IPS-20b (cell line): ENCODE data around the gene SMCR8.
"Not testable (repeated sequence)": the region's sequence is repeated elsewhere in the genome, so short reads cannot be mapped to it uniquely, and the experiment has no call there.

Experiments
- H3K27ac ChIP-seq: one replicate; pipeline ENCODE4 v1.5.1; 2013; ENCODE audit warnings: low read length
- H3K27me3 ChIP-seq: 2 replicates; pipeline ENCODE4 v1.6.1; 2013; ENCODE audit warnings: mild to moderate bottlenecking, low read length, inconsistent platforms; ENCODE audit not compliant: insufficient read depth
- H3K36me3 ChIP-seq: 2 replicates; pipeline ENCODE4 v1.6.1; 2013; ENCODE audit warnings: low read depth, mild to moderate bottlenecking, inconsistent platforms, low read length, moderate library complexity; ENCODE audit not compliant: insufficient read depth
- H3K4me1 ChIP-seq: 2 replicates; pipeline ENCODE4 v1.6.1; 2013; ENCODE audit warnings: mild to moderate bottlenecking, control low read depth, inconsistent platforms, low read length, moderate library complexity; ENCODE audit not compliant: insufficient read depth
- H3K4me3 ChIP-seq: 2 replicates; pipeline ENCODE4 v1.5.1; 2013; ENCODE audit warnings: mild to moderate bottlenecking, low read length, inconsistent platforms
- H3K9ac ChIP-seq: 2 replicates; pipeline ENCODE4 v1.6.1; 2013; ENCODE audit warnings: low read depth, mild to moderate bottlenecking, inconsistent platforms, low read length, moderate library complexity
- H3K9me3 ChIP-seq: 2 replicates; pipeline ENCODE4 v1.6.1; 2013; ENCODE audit warnings: mild to moderate bottlenecking, low read depth, low read length, inconsistent platforms; ENCODE audit not compliant: insufficient read depth

Gene SMCR8

DNA sequence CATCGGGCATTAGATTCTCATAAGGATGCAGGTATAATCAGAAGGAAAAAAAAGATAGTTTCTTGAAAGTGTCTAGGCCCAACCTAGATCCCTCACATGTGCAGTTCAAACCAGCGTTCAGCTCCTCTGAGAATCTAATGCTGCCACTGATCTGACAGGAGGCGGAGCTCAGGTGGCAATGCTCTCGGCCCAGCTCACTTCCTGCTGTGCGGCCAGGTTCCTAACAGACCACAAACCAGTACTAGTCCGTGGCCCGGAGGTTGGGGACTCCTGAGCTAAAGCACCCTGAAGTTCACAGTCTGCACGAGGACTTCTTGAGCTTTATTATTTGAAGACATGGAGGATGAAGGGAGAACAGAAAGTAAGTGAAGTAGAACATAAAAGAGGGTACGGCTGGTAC lies 16.8 kb downstream of the SMCR8 start:
- Histone ChIP-seq H3K9ac (no peak overlapping the region), H3K27me3 (no peaks in the 10 kb centered on the region), H3K9me3 (peaks cover 7% of the 10 kb centered on the region; the same call in 1 of the 2 replicates), H3K4me1 (no peaks in the 10 kb centered on the region), H3K27ac (no peak overlapping the region), H3K4me3 (no peak overlapping the region), H3K36me3 (peaks cover 82% of the 10 kb centered on the region)

- no peaks in the 10 kb centered on the region for H3K27me3 ChIP-seq
- H3K9me3 ChIP-seq, result peaks cover 7% of the 10 kb centered on the region; the same call in 1 of the 2 replicates
- H3K36me3 ChIP-seq, result peaks cover 79% of the 10 kb centered on the region
- no peak overlapping the region for H3K4me3 ChIP-seq
- no peaks in the 10 kb centered on the region for H3K4me1 ChIP-seq
- H3K27ac ChIP-seq, result no peak overlapping the region
- no peak overlapping the region for H3K9ac ChIP-seq
Observed at GRCh38 chr17:18332909-18333489, 17.9 kb downstream of the SMCR8 start.

GRCh38 chr17:18338158-18338557 lies 23.1 kb downstream of the SMCR8 start:
- H3K27ac ChIP-seq, H3K4me1 ChIP-seq, H3K9ac ChIP-seq, H3K9me3 ChIP-seq, H3K4me3 ChIP-seq, H3K27me3 ChIP-seq: not testable (repeated sequence)
- H3K36me3 ChIP-seq, result peaks cover 73% of the 10 kb centered on the region

- Histone ChIP-seq H3K27ac (no peak overlapping the region), H3K36me3 (peaks cover 77% of the 10 kb centered on the region), H3K27me3 (no peaks in the 10 kb centered on the region), H3K4me3 (no peak overlapping the region), H3K9ac (no peak overlapping the region), H3K9me3 (peaks cover 8% of the 10 kb centered on the region), H3K4me1 (no peaks in the 10 kb centered on the region)
Observed at GRCh38 chr17:18339933-18340332, 24.8 kb downstream of the SMCR8 start.

DNA sequence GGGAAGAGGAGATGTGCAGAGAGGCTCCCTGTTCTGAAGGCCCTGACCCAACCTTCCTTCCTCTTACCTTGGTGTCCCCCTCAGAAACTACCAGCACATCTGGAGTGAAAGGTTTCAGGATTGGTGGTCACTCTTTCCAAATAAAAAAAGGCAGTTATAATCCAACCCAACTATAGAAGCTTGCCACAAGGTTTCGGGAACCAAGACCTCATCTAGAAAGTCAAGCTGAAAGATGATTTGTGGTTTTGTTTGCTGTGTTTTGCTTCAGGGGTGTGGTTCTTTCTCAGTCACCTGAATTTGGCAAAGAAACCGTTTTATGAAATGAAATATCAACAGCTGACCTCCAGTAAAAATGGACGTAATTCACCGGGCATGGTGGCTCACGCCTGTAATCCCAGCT lies 28.9 kb downstream of the SMCR8 start:
- Histone ChIP-seq H3K4me3 (no peak overlapping the region), H3K36me3 (peaks cover 91% of the 10 kb centered on the region), H3K4me1 (no peaks in the 10 kb centered on the region), H3K27me3 (no peaks in the 10 kb centered on the region), H3K9me3 (peaks cover 8% of the 10 kb centered on the region), H3K27ac (no peak overlapping the region), H3K9ac (no peak overlapping the region)

GRCh38 chr17:18353541-18353940 lies 38.4 kb downstream of the SMCR8 start:
- H3K9ac ChIP-seq, result no peak overlapping the region
- H3K36me3 ChIP-seq, result peaks cover 49% of the 10 kb centered on the region
- no peaks in the 10 kb centered on the region for H3K9me3 ChIP-seq
- H3K27me3 ChIP-seq, result no peaks in the 10 kb centered on the region
- H3K27ac ChIP-seq, result no peak overlapping the region
- no peaks in the 10 kb centered on the region for H3K4me1 ChIP-seq
- H3K4me3 ChIP-seq, result no peak overlapping the region

DNA sequence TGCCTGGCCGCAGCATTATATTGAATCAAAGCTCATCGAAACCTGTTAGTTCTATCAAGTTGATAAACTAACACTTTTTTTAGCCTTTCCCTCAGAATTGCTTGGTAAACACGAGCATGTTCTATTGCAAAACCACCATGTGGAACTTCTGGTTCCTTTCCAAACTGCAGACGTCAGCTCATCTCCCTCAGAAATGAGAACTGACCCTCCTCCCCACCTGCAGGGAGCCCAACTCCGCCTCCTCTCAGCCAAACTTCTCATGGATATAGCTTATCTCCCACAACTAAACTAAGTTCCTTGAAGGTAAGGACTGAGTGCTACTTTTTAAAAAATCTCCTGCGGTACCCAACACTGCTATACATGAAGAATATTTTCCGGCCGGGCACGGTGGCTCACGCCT lies 41.5 kb downstream of the SMCR8 start:
- no peaks in the 10 kb centered on the region for H3K9me3 ChIP-seq

DNA sequence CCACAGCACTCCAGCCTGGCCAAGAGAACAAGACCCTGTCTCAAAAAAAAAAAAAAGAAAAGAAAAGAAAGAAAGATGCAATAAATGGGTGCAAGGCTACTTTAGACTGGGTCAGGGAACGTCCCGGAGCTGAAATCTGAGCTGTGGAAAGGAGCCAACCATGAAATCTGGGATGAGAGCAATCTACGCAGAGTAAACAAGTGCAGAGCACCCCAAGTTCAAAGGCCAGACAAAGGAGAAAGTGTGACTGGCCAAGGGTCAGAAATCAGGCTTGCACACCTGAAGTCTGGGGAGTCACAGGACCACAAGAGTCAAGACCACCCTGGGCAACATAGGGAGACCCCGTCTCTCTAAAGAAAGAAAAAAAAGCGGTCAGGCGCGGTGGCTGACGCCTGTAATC lies 45.4 kb downstream of the SMCR8 start:
- H3K4me3 ChIP-seq, result no peak overlapping the region
- H3K27me3 ChIP-seq, result no peaks in the 10 kb centered on the region
- H3K36me3 ChIP-seq, result peaks cover 24% of the 10 kb centered on the region
- H3K9me3 ChIP-seq, result no peaks in the 10 kb centered on the region
- no peak overlapping the region for H3K27ac ChIP-seq
- 0 out of 2 replicates have a peak, but pooled peaks cover 2% of the 10 kb centered on the region for H3K4me1 ChIP-seq
- no peak overlapping the region for H3K9ac ChIP-seq

More for the DNA sequence above, 41.5 kb downstream of the SMCR8 start:
- no peak overlapping the region for H3K9ac ChIP-seq
- H3K27ac ChIP-seq, result no peak overlapping the region
- no peaks in the 10 kb centered on the region for H3K27me3 ChIP-seq
- H3K36me3 ChIP-seq, result peaks cover 52% of the 10 kb centered on the region
- no peak overlapping the region for H3K4me3 ChIP-seq
- no peaks in the 10 kb centered on the region for H3K4me1 ChIP-seq

DNA sequence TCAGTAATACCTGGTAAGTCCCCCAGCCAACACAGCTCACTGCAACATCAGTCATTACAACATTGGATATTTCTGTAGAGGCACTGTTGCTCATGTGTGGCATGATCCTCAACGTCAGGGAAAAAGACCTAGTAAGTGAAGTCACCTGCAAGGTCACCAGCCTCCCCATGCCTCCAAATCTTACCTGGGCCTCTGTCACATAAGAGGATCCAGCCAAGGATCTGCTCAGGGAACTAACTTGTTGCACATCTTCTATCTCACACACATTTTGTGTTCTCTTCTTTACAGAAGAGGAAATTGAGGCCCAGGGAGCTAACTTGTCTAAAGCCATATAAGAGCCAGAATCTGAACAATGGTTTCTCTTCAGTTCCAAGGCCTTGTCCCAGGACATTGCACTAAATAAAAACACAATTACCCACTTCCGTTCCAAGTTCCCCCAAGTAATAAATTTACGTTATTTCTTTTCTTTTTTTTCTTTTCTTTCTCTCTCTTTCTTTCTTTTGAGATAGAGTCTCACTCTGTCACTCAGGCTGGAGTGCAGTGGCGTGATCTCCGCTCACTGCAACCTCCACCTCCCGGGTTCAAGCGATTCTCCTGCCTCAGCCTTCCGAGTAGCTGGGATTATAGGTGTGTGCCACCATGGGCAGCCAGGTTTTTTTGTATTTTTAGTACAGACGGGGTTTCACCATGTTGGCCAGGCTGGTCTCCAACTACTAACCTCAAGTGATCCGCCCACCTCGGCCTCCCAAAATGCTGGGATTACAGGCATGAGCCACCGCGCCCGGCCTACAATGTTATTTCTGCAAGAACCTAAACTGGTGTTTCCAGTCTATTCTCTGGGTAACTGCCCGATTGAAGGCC lies 47.0 kb downstream of the SMCR8 start:
- peak overlapping the region; percentile 91 for H3K4me3 ChIP-seq
- 0 out of 2 replicates have a peak, but pooled peaks cover 2% of the 10 kb centered on the region for H3K4me1 ChIP-seq
- no peaks in the 10 kb centered on the region for H3K9me3 ChIP-seq
- H3K27ac ChIP-seq, result no peak overlapping the region
- peak overlapping the region; percentile 91; the same call in 1 of the 2 replicates for H3K9ac ChIP-seq
- H3K36me3 ChIP-seq, result peaks cover 21% of the 10 kb centered on the region; the same call in 1 of the 2 replicates
- no peaks in the 10 kb centered on the region for H3K27me3 ChIP-seq

- Histone ChIP-seq H3K27ac (peak overlapping the region; percentile 27), H3K36me3 (peaks cover 21% of the 10 kb centered on the region; the same call in 1 of the 2 replicates), H3K9me3 (no peaks in the 10 kb centered on the region), H3K27me3 (no peaks in the 10 kb centered on the region), H3K4me1 (0 out of 2 replicates have a peak, but pooled peaks cover 2% of the 10 kb centered on the region), H3K4me3 (peak overlapping the region; percentile 91), H3K9ac (peak overlapping the region; percentile 91)
Observed at GRCh38 chr17:18362698-18363100, 47.6 kb downstream of the SMCR8 start.

- H3K27me3 ChIP-seq, result no peaks in the 10 kb centered on the region
- peaks cover 20% of the 10 kb centered on the region; the same call in 1 of the 2 replicates for H3K36me3 ChIP-seq
- H3K27ac ChIP-seq, result peak within 1 kb of the TSS; percentile 27
- 0 out of 2 replicates have a peak, but pooled peaks cover 2% of the 10 kb centered on the region for H3K4me1 ChIP-seq
- H3K4me3 ChIP-seq, result peak within 1 kb of the TSS; percentile 91
- peak within 1 kb of the TSS; percentile 91 for H3K9ac ChIP-seq
- no peaks in the 10 kb centered on the region for H3K9me3 ChIP-seq
Observed at GRCh38 chr17:18363101-18364049, 48.3 kb downstream of the SMCR8 start, which contains the start of gene SHMT1. TSS of gene SHMT1 (minus strand) at chr17:18363550. CDS start at chr17:18355981, 7,569 bp downstream.
